ENCODE results near the gene OPRM1. TPM values are rescaled to one million over a fixed set of nuclear protein-coding genes. Genes with fewer than 3 reads are reported as not detected.
A peak's percentile ranks its signal among the peaks of the same experiment; 100 is the strongest.
"Not testable (repeated sequence)": the region's sequence is repeated elsewhere in the genome, so short reads cannot be mapped to it uniquely, and the experiment has no call there.

OPRM1 gene
- total RNA-seq, 1 donor from 2014 or later, result not detected

- no peak for DNase-seq (ENCODE audit: low read depth, low spot score)
These were observed 101.7 kb downstream of the OPRM1 start for GRCh38 chr6:154140743-154141142.

DNA sequence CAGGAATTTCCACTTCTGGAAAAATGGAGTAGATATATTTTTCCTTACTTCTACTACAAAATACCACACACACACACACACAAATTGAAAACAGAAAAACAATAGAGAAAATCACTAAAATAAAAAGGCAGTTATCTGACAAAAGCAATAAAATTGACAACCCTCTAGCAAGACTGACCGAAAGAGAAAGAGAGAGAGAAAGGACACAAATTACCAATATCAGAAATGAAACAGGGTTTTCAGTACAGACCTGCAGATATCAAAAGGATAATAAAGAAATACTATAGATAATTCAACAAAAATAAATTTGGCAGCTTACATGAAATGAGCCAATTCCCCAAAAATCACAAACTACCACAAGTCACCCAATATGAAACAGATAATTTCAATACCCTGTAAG, 104.7 kb downstream of the OPRM1 start:
- DNase-seq (ENCODE audit: low read depth, low spot score), result no peak

DNA sequence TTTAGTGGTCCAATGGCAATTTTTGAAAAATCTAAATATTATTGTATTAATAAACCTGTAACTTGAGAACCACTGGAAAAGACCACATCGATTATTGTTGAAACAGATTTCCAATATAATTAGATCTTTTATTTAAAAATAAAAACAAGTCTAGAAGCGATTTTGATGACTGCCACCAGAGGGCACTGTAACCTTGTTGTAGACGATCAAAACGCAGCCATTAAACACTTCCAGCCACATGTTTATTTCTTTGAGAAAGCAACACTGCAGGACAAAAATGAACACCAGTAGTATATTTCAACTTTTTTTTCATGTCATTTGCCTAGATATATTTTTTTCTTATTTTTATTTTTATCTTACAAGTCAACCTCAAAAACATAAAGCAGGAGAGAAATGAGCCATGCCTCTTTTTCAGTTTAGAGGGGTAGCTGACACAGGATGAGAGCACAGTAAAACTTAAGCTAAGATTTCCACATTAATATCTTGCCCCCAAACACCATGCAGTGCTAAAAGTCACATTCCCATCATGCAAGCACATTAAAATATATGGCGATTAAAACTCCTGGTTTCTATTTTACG, 115.4 kb downstream of the OPRM1 start:
- DNase-seq (ENCODE audit: low read depth, low spot score), result peak; percentile 37

DNA sequence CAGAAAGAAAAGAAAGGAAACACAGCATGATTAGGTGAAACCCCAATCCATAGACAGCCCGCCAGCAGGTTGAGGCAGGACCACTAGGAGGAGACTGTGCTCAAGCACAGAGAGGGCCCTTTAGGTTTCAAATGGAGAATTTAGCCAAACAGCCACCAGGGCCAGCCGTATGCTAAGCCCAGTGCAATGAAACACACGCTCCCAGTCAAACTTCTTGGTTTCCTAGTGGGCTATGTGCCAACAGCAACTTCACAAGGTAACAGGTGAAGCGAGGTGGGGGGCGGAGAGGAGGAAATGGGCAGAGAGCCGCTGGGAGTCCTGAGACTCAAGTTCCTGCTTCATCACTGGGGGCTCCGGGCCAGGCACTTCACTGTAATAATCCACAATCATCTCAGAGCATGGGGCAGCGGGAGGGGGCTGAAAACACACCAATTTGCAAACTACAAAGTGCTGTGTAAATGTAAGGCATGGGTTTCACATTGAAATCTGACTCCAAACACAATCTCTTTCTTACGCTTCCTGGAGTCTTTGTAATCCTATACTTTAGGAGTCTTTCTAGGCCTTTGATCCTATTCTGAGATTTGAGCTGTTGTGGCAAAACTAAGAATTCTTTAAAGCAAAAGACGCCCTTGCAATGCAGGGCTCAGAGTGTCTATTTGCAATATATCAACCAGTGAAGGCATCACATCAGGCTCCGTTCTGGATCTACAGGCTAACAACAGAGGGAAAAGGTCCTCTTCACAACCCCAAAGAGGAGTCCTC, 117.3 kb downstream of the OPRM1 start:
- no peak for DNase-seq (ENCODE audit: low read depth, low spot score)

DNA sequence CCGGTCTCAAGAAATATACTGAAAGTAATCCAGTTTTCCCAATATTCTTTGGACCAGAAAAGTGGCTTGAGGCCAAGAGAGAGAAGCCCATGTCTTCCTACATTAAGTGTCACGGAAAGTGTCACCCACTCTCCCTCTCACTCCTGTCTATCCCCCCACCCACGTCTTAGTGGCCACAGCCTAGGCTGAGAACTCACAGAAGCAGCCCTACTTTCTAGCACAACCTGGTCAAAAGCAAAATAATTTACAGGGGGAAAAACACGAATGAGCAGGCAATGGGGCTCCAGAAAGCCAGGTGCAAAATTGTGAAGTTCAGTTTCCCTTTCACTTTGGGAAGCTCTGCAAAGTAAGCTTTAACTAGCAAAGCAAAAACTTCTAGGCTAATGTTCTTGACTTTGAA, 118.0 kb downstream of the OPRM1 start:
- no peak for DNase-seq (ENCODE audit: low read depth, low spot score)

DNA sequence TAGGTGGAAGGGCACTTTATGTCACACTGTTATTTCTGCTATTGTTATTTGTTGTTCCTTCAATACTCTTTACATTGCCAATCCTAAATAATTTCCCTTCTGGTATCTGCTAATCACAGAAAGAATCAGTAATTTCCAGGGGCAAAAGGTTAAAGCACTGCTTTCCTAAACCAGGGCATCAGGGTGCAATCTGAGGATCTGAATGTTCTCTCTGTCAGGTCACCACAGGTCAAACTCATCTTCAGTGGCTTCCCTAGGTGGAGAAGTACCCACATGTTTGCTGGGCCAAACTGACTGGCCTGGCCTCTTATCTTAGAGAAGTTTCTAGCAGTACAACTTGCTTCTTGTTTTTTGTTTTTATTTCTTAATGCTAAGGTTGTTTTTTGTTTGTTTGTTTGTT, 118.7 kb downstream of the OPRM1 start:
- no peak for DNase-seq (ENCODE audit: low read depth, low spot score)

DNA sequence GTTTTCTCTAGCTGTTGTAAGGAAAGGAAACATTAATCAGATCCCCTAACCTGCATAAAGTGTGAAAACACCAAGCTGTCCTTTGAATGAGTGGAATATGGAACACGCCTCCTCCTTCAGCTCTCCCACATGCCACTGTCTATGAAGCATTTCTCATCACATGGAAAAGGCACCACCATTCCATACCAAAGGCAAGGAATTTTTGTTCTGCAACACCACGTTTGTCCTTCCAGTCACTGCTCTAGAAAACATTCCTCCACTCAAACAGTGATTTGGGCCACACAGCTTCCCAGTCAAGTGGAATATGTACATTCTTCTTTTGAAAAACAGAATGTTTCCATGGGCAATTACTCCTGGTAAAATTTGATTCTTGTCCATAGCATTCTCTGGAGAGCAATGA, 120.1 kb downstream of the OPRM1 start:
- no peak for DNase-seq (ENCODE audit: low read depth, low spot score)

DNA sequence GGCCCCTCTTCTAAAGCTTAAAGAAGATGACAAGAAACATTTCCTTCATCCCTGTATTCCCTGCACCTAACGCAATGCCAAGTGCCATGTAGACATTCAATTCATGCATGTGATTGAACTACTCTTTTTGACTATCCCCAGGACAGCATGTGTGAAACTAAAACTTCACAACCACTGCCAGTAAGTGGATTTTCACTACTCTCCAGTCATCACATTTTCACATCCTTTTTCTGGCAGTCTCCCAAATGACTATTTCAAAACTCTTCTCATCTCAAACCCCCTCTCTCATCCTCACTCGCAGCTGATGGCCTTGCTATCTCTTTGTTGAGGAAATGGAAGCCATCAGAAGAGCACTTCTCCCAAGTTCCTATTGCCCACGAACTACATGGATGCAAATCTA, 122.6 kb downstream of the OPRM1 start:
- no peak for DNase-seq (ENCODE audit: low read depth, low spot score)

- DNase-seq (ENCODE audit: low read depth, low spot score), result peak; percentile 8
These were observed 125.4 kb downstream of the OPRM1 start for GRCh38 chr6:154164397-154164796.

GRCh38 chr6:154165478-154165877, 126.4 kb downstream of the OPRM1 start:
- DNase-seq (ENCODE audit: low read depth, low spot score), result no peak

DNA sequence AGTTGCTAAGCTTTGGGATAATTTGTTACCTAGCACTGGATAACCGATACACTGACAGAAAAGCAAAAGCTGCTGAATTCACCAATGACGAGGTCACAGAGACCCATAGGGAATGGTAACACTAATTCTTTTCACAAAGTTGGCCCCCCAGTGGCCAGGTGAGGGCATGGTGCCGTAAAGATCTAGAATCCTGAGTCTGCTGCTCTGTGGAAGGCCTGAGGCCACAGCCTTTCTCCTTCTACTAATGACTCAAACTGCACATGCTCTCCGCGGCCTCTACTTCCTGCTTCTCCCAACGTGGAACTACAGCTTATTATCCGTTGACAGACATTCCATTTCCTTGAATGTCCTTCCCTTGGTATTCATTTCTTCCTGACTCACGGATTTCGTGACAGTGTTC, 127.1 kb downstream of the OPRM1 start:
- DNase-seq (ENCODE audit: low read depth, low spot score), result no peak

DNA sequence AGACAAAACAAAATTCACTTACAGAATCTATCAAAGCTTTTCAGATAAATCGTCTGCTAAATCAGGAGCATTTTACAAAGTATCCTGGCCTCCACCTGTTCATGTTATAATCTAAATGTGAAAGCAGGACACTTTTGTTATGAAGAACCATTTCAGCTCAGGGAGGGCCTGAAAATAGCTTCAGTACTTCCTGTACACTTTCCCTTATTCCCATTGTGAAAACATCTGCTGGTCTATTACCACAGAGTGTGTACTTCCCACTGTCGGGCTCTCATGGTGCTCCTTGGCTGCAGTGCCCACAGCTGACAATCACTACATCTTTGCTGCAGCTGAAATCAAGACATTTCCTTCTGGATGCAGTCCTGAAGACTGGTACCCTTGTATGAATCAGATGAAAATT, 128.1 kb downstream of the OPRM1 start:
- no peak for DNase-seq (ENCODE audit: low read depth, low spot score)

DNA sequence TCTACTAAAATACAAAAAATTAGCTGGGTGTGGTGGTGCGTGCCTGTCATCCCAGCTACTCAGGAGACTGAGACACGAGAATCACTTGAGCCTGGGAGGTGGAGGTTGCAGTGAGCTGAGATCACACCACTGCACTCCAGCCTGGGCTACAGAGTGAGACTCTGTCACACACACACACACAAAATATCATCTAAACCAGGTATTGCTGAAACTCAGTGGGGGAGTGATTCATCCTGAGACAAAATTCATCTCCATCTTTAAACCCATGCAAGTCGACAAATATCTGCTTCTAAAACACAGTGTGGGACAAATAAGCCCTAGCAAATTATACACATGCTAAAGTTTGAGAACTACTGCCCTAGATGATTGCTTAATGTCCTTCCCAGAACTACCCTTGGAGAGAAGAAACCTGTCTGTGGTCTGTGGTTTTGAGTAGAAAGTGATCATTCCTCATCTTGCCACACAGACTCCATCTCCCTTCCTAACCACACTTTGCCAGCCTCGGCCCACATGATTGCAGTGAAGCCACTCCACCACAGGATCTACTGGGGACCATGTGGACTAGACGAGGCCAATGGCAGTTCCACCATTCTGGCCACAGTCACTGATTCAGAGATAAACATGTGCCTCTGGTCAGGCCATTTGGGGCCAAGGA, 130.3 kb downstream of the OPRM1 start:
- no peak for DNase-seq (ENCODE audit: low read depth, low spot score)

GRCh38 chr6:154170106-154170505, 131.1 kb downstream of the OPRM1 start:
- no peak for DNase-seq (ENCODE audit: low read depth, low spot score)

- DNase-seq (ENCODE audit: low read depth, low spot score), result not testable (repeated sequence)
These were observed 133.4 kb downstream of the OPRM1 start for GRCh38 chr6:154172393-154172792.

GRCh38 chr6:154179434-154179833, 140.4 kb downstream of the OPRM1 start:
- DNase-seq (ENCODE audit: low read depth, low spot score), result no peak

GRCh38 chr6:154187203-154187602, 148.2 kb downstream of the OPRM1 start:
- DNase-seq (ENCODE audit: low read depth, low spot score), result no peak

- no peak for DNase-seq (ENCODE audit: low read depth, low spot score)
These were observed 148.7 kb downstream of the OPRM1 start for GRCh38 chr6:154187714-154188113.

DNA sequence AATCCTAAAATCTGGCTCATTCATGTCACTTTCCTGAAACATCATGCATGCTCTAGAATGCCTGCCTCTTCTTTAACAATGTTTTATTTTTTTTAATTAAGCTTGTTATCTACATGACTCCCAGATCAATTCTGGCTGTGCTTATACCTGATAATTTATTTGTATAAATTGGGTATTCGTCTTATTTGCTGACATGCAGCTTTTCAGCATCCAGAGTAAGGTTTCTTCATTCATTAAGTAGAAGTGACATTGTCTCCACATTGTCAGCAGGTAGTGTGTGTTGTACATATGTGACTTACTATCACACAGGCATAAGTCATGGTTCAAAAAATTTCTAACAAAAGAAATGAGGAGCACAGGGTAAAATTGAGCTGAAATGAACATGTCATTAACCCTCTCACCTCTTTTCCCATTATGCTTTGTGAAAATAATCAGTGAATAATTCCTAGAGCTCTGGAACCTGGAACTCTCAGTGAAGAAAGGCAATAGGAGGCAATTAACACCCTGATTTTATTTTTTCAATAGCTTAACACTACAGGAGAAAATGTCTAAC, 157.4 kb downstream of the OPRM1 start:
- no peak for DNase-seq (ENCODE audit: low read depth, low spot score)

GRCh38 chr6:154197196-154197860, 158.3 kb downstream of the OPRM1 start:
- no peak for DNase-seq (ENCODE audit: low read depth, low spot score)

- not testable (repeated sequence) for DNase-seq (ENCODE audit: low read depth, low spot score)
These were observed 162.6 kb downstream of the OPRM1 start for GRCh38 chr6:154201688-154202087.

DNA sequence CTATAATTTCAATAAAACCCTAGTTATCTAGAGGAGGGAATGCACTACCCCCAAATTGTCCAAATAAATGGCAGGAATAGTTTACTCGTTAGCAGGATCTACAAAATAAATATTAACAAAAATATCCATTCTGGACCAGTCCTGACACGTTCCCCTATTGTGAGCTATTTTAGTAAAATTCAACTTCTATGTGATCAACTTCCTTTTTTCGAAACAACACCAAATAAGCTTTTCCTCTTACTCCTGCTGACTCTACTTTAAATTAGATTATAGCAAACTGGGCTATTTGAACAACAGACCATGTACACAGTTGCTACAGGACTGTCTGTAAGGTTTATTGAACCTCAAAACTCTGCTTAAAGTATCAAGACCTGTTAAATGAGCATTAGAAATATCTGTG, 163.3 kb downstream of the OPRM1 start:
- DNase-seq (ENCODE audit: low read depth, low spot score), result no peak
